Parathyroid adenoma (tissue), 2 donors: ENCODE results near the gene PIK3R6.

Source experiments
- H2AFZ ChIP-seq: fragments of 300-600 bp; sonication (generic); one replicate; pipeline ENCODE4 v1.7.0; 2017; ENCODE audit warnings: antibody characterized with exemption, mild to moderate bottlenecking
- H3K27ac ChIP-seq: fragments of 300-600 bp; sonication (generic); one replicate; pipeline ENCODE4 v1.7.0; 2017
- H3K27me3 ChIP-seq: fragments of 300-600 bp; sonication (generic); one replicate; pipeline ENCODE4 v1.7.0; 2017; ENCODE audit warnings: low read length; ENCODE audit not compliant: control insufficient read depth, insufficient read depth
- H3K36me3 ChIP-seq: fragments of 300-600 bp; sonication (generic); one replicate; pipeline ENCODE4 v1.7.0; 2017; ENCODE audit warnings: low read length; ENCODE audit not compliant: control insufficient read depth, insufficient read depth
- H3K4me1 ChIP-seq: fragments of 300-600 bp; sonication (generic); one replicate; pipeline ENCODE4 v1.7.0; 2017; ENCODE audit warnings: control low read depth
- H3K4me2 ChIP-seq: fragments of 300-600 bp; sonication (generic); one replicate; pipeline ENCODE4 v1.7.0; 2017; ENCODE audit warnings: low read length
- H3K4me3 ChIP-seq: fragments of 300-600 bp; sonication (generic); one replicate; pipeline ENCODE4 v1.7.0; 2017; ENCODE audit warnings: low read depth, low read length
- H3K79me2 ChIP-seq: fragments of 300-600 bp; sonication (generic); one replicate; pipeline ENCODE4 v1.7.0; 2017; ENCODE audit warnings: control low read depth
- H3K9ac ChIP-seq: fragments of 300-600 bp; sonication (generic); one replicate; pipeline ENCODE4 v1.7.0; 2017; ENCODE audit warnings: mild to moderate bottlenecking
- H3K9me3 ChIP-seq: fragments of 300-600 bp; sonication (generic); one replicate; pipeline ENCODE4 v1.7.0; 2017; ENCODE audit warnings: low read length; ENCODE audit not compliant: control insufficient read depth
- CTCF ChIP-seq: fragments of 300-600 bp; sonication (generic); IDR thresholded peaks from one replicate; pipeline ENCODE4 v1.7.0; 2017; ENCODE audit warnings: antibody characterized with exemption, mild to moderate bottlenecking
- donor health status: primary hyperparathyroidism.

The PIK3R6 gene

GRCh38 chr17:8869114-8869815 lies 1.8 kb upstream of the PIK3R6 start:
- Histone ChIP-seq H3K4me3 (no peak overlapping the region), H3K27me3 (no peaks in the 10 kb centered on the region), H3K36me3 (no peaks in the 10 kb centered on the region), H3K9ac (no peak overlapping the region), H3K9me3 (no peaks in the 10 kb centered on the region), H3K4me2 (no peak overlapping the region), H3K4me1 (no peaks in the 10 kb centered on the region), H3K27ac (no peak overlapping the region), H3K79me2 (no peaks in the 10 kb centered on the region), H2AFZ (no peak overlapping the region)
- no peak for TF ChIP-seq CTCF

- no peak for TF ChIP-seq CTCF
- H3K9ac ChIP-seq = no peak overlapping the region
- H3K4me3 ChIP-seq = no peak overlapping the region
- H3K79me2 ChIP-seq = no peaks in the 10 kb centered on the region
- H3K4me1 ChIP-seq = no peaks in the 10 kb centered on the region
- no peaks in the 10 kb centered on the region for H3K27me3 ChIP-seq
- H3K36me3 ChIP-seq = no peaks in the 10 kb centered on the region
- no peak overlapping the region for H3K27ac ChIP-seq
- H2AFZ ChIP-seq = no peak overlapping the region
- H3K9me3 ChIP-seq = no peaks in the 10 kb centered on the region
- no peak overlapping the region for H3K4me2 ChIP-seq
Observed at GRCh38 chr17:8868529-8868951, 1.1 kb upstream of the PIK3R6 start.

- Histone ChIP-seq H3K27ac (no peak overlapping the region), H3K4me1 (no peaks in the 10 kb centered on the region), H3K36me3 (no peaks in the 10 kb centered on the region), H2AFZ (no peak overlapping the region), H3K79me2 (no peaks in the 10 kb centered on the region), H3K9me3 (no peaks in the 10 kb centered on the region), H3K9ac (no peak overlapping the region), H3K4me2 (no peak overlapping the region), H3K27me3 (no peaks in the 10 kb centered on the region), H3K4me3 (no peak overlapping the region)
- TF ChIP-seq CTCF = no peak
Observed at GRCh38 chr17:8868092-8868491, 618 bp upstream of the PIK3R6 start.

GRCh38 chr17:8865811-8866210 lies 1.7 kb downstream of the PIK3R6 start:
- TF ChIP-seq CTCF = no peak
- H3K27me3 ChIP-seq = no peaks in the 10 kb centered on the region
- H3K27ac ChIP-seq = no peak overlapping the region
- no peak overlapping the region for H3K9ac ChIP-seq
- H3K36me3 ChIP-seq = no peaks in the 10 kb centered on the region
- H2AFZ ChIP-seq = no peak overlapping the region
- no peak overlapping the region for H3K4me3 ChIP-seq
- no peaks in the 10 kb centered on the region for H3K4me1 ChIP-seq
- H3K9me3 ChIP-seq = no peaks in the 10 kb centered on the region
- H3K4me2 ChIP-seq = no peak overlapping the region
- no peaks in the 10 kb centered on the region for H3K79me2 ChIP-seq

- no peak overlapping the region for H3K4me2 ChIP-seq
- H2AFZ ChIP-seq = no peak overlapping the region
- H3K9ac ChIP-seq = no peak overlapping the region
- no peak overlapping the region for H3K27ac ChIP-seq
- H3K4me3 ChIP-seq = no peak overlapping the region
- H3K27me3 ChIP-seq = no peaks in the 10 kb centered on the region
- no peak for TF ChIP-seq CTCF
- H3K79me2 ChIP-seq = no peaks in the 10 kb centered on the region
- no peaks in the 10 kb centered on the region for H3K36me3 ChIP-seq
- H3K4me1 ChIP-seq = no peaks in the 10 kb centered on the region
- no peaks in the 10 kb centered on the region for H3K9me3 ChIP-seq
Observed at GRCh38 chr17:8865385-8865784, 2.1 kb downstream of the PIK3R6 start.
